PC-9 (cell line): Measurements from ENCODE around the gene VCX2.
"Not testable (repeated sequence)": the region's sequence is repeated elsewhere in the genome, so short reads cannot be mapped to it uniquely, and the experiment has no call there.

Experiments
- CTCF ChIP-seq: fragments of 200-600 bp; sonication (generic); conservative IDR thresholded peaks from 2 replicates; pipeline ENCODE4 v1.6.1; 2017; ENCODE audit warnings: mixed run types, antibody characterized with exemption, mild to moderate bottlenecking, moderate library complexity
- EZH2 ChIP-seq: fragments of 200-600 bp; sonication (generic); IDR thresholded peaks from 2 replicates; pipeline ENCODE4 v1.8.0; 2017; ENCODE audit warnings: antibody characterized with exemption, low read depth

GRCh38 chrX:8154011-8154410, 17.1 kb downstream of the VCX2 start:
- TF ChIP-seq CTCF, EZH2: not testable (repeated sequence)
